SK-N-SH (cell line): ENCODE data around the gene FAIM2. TPM values are rescaled to one million over a fixed set of nuclear protein-coding genes. Genes with fewer than 3 reads are reported as not detected.

Experiments
- CTCF ChIA-PET: fragments of 300-600, 350-600 bp; formaldehyde crosslinking; extraction: SDS; loops from one replicate; lab custom pipeline; 2021; lab: Yijun Ruan, JAX
- POLR2A ChIA-PET: fragments of 350-600 bp; sonication (Branson Sonifier 250); formaldehyde crosslinking; extraction: SDS; loops from one replicate; lab custom pipeline; 2020; ENCODE audit warnings: antibody characterized with exemption, inconsistent platforms; lab: Yijun Ruan, JAX
- DNase-seq: peaks from one replicate; pipeline ENCODE4 v3.0.0; 2012
- H2AFZ ChIP-seq: fragments of 200-600 bp; sonication (generic); 2 replicates; pipeline ENCODE4 v1.8.1; 2016; ENCODE audit warnings: antibody characterized with exemption, mild to moderate bottlenecking, low read depth
- H3F3A ChIP-seq: fragments of 200-600 bp; sonication (generic); replicated peaks from 2 replicates; pipeline ENCODE3; 2016; ENCODE audit warnings: antibody characterized with exemption, mild to moderate bottlenecking; ENCODE audit not compliant: insufficient read depth
- H3K27ac ChIP-seq, 2 experiments: fragments of 200-500 bp in 1 of 2; fragments of 200-600 bp in 1 of 2; sonication (Bioruptor generic) in 1 of 2; sonication (generic), shearing (Covaris generic) in 1 of 2; 2 replicates each; pipeline versions ENCODE4 v1.5.1 to v1.6.1; 2014 to 2016; ENCODE audit warnings: low read depth in 2 of 2, inconsistent platforms in 1 of 2, low read length in 1 of 2, mild to moderate bottlenecking in 1 of 2, mixed read lengths in 1 of 2
- H3K27me3 ChIP-seq: fragments of 200-600 bp; sonication (generic), shearing (Covaris generic); 2 replicates; pipeline ENCODE4 v1.6.1; 2016; ENCODE audit warnings: mixed run types; ENCODE audit not compliant: insufficient read depth
- H3K36me3 ChIP-seq, 2 experiments: fragments of 200-500 bp in 1 of 2; fragments of 200-600 bp in 1 of 2; sonication (Bioruptor generic) in 1 of 2; sonication (generic) in 1 of 2; replicated peaks in 1 of 2; 2 replicates each; pipeline versions ENCODE3 to v1.5.1; 2014 to 2016; ENCODE audit warnings: low read length in 1 of 2, mild to moderate bottlenecking in 1 of 2; ENCODE audit not compliant: insufficient read depth in 2 of 2, control insufficient read depth in 1 of 2
- H3K4me1 ChIP-seq, 2 experiments: fragments of 200-500 bp in 1 of 2; fragments of 200-600 bp in 1 of 2; sonication (Bioruptor generic) in 1 of 2; sonication (generic), shearing (Covaris generic) in 1 of 2; 2 replicates each; pipeline versions ENCODE4 v1.5.1 to v1.6.1; 2014 to 2016; ENCODE audit warnings: low read depth in 1 of 2, low read length in 1 of 2, mixed run types in 1 of 2; ENCODE audit not compliant: insufficient read depth in 2 of 2, control insufficient read depth in 1 of 2
- H3K4me2 ChIP-seq: fragments of 200-600 bp; sonication (generic), shearing (Covaris generic); 2 replicates; pipeline ENCODE4 v1.6.1; 2017; ENCODE audit warnings: mixed run types
- H3K4me3 ChIP-seq, 2 experiments: fragments of 200-500 bp in 1 of 2; fragments of 200-600 bp in 1 of 2; sonication (Bioruptor generic) in 1 of 2; sonication (generic), shearing (Covaris generic) in 1 of 2; 2 replicates each; pipeline versions ENCODE4 v1.5.1 to v1.8.1; 2014 to 2016; ENCODE audit warnings: low read depth in 2 of 2, inconsistent platforms in 1 of 2, low read length in 1 of 2, mild to moderate bottlenecking in 1 of 2, mixed read lengths in 1 of 2, moderate library complexity in 1 of 2
- H3K79me2 ChIP-seq: fragments of 200-600 bp; sonication (generic); 2 replicates; pipeline ENCODE4 v1.8.1; 2017; ENCODE audit warnings: mild to moderate bottlenecking; ENCODE audit not compliant: insufficient read depth
- H3K9ac ChIP-seq: fragments of 200-600 bp; sonication (generic); 2 replicates; pipeline ENCODE4 v1.6.1; 2017; ENCODE audit warnings: mixed run types
- H3K9me2 ChIP-seq: fragments of 200-600 bp; sonication (generic); 2 replicates; pipeline ENCODE4 v1.6.1; 2017; ENCODE audit warnings: mixed run types
- H3K9me3 ChIP-seq: fragments of 200-600 bp; sonication (generic); 2 replicates; pipeline ENCODE4 v1.6.1; 2017; ENCODE audit warnings: mixed run types, mild to moderate bottlenecking, moderate library complexity
- H4K20me1 ChIP-seq: fragments of 200-600 bp; sonication (generic); 2 replicates; pipeline ENCODE4 v1.6.1; 2017; ENCODE audit warnings: mild to moderate bottlenecking, mixed run types; ENCODE audit not compliant: insufficient read depth
- EP300 ChIP-seq, 2 experiments: IDR thresholded peaks; 2 replicates each; pipeline versions ENCODE4 v1.4.0 to v1.6.1; 2012; ENCODE audit warnings: borderline replicate concordance in 1 of 2, low read depth in 1 of 2, low read length in 1 of 2
- EZH2phosphoT487 ChIP-seq: fragments of 200-600 bp; sonication (generic); IDR thresholded peaks from 2 replicates; pipeline ENCODE4 v1.6.1; 2017; ENCODE audit warnings: low read depth, mixed run types, mild to moderate bottlenecking, antibody characterized with exemption, moderate library complexity, borderline replicate concordance
- FOXJ3 ChIP-seq: sonication (generic); formaldehyde crosslinking; IDR thresholded peaks from 2 replicates; pipeline ENCODE4 v1.5.1; 2020; ENCODE audit warnings: mild to moderate bottlenecking, missing genetic modification reagents
- FOXM1 ChIP-seq: IDR thresholded peaks from 2 replicates; pipeline ENCODE4 v1.4.0; 2012; ENCODE audit warnings: low read depth, mild to moderate bottlenecking
- GABPA ChIP-seq: IDR thresholded peaks from 2 replicates; pipeline ENCODE4 v1.4.0; 2012; ENCODE audit warnings: low read depth, mild to moderate bottlenecking
- GATA2 ChIP-seq: sonication (generic); formaldehyde crosslinking; IDR thresholded peaks from 2 replicates; pipeline ENCODE4 v1.5.0; 2020; ENCODE audit warnings: mild to moderate bottlenecking, missing genetic modification reagents
- JUND ChIP-seq: IDR thresholded peaks from 2 replicates; pipeline ENCODE4 v1.4.0; 2012
- NFIC ChIP-seq: IDR thresholded peaks from 2 replicates; pipeline ENCODE4 v1.4.0; 2012; ENCODE audit warnings: borderline replicate concordance
- POLR2AphosphoS5 ChIP-seq: IDR thresholded peaks from 2 replicates; pipeline ENCODE4 v1.6.1; 2012; ENCODE audit warnings: low read depth, low read length
- RAD21 ChIP-seq: IDR thresholded peaks from 2 replicates; pipeline ENCODE4 v1.6.1; 2012; ENCODE audit warnings: mild to moderate bottlenecking, low read length
- RCOR1 ChIP-seq: fragments of 150-350 bp; IDR thresholded peaks from 2 replicates; pipeline ENCODE4 v1.6.1; 2017; ENCODE audit warnings: antibody characterized with exemption, low read length
- RFX5 ChIP-seq: IDR thresholded peaks from 2 replicates; pipeline ENCODE4 v1.6.1; 2012; ENCODE audit warnings: mild to moderate bottlenecking, improper control_type of control experiment, low read length
- RXRA ChIP-seq: IDR thresholded peaks from 2 replicates; pipeline ENCODE4 v1.4.0; 2012; ENCODE audit warnings: low read depth, mild to moderate bottlenecking, borderline replicate concordance
- SIN3A ChIP-seq: IDR thresholded peaks from 2 replicates; pipeline ENCODE4 v1.6.1; 2012; ENCODE audit warnings: low read depth, mild to moderate bottlenecking, low read length, moderate library complexity, borderline replicate concordance
- SMC3 ChIP-seq: IDR thresholded peaks from 2 replicates; pipeline ENCODE4 v1.6.1; 2012; ENCODE audit warnings: low read depth, low read length, improper control_type of control experiment
- TAF1 ChIP-seq: IDR thresholded peaks from 2 replicates; pipeline ENCODE4 v1.6.1; 2012; ENCODE audit warnings: low read depth, mild to moderate bottlenecking, low read length, moderate library complexity, borderline replicate concordance
- WGBS: methylation state at CpG from one replicate; pipeline ENCODE4 v1.1.6; 2017; ENCODE audit warnings: low lambda C conversion rate; 5-methylcytosine and 5-hydroxymethylcytosine counted together
- polyA plus RNA-seq, 3 experiments: library from polyadenylated mRNA; depleted of rRNA; stranded (reverse); fragments of >200 nt; gene quantifications; 2 replicates each; pipeline ENCODE4 v1.2.3, GENCODE V29; 2012
- TF ChIP-seq, protein P1 (sequence below): fragments of 200-600 bp; sonication (generic); IDR thresholded peaks from 2 replicates; pipeline ENCODE4 v1.6.1; 2017; ENCODE audit warnings: antibody characterized with exemption, mild to moderate bottlenecking, moderate library complexity
- TF ChIP-seq, protein P2 (sequence below): IDR thresholded peaks from 2 replicates; pipeline ENCODE4; 2012
- TF ChIP-seq, protein P3 (sequence below): IDR thresholded peaks from 2 replicates; pipeline ENCODE4 v1.4.0; 2012; ENCODE audit warnings: low read depth, borderline replicate concordance

Gene FAIM2
- polyA plus RNA-seq, 1 of the 3 experiments (the other 2 are of a cell fraction): 11.3 TPM

DNA sequence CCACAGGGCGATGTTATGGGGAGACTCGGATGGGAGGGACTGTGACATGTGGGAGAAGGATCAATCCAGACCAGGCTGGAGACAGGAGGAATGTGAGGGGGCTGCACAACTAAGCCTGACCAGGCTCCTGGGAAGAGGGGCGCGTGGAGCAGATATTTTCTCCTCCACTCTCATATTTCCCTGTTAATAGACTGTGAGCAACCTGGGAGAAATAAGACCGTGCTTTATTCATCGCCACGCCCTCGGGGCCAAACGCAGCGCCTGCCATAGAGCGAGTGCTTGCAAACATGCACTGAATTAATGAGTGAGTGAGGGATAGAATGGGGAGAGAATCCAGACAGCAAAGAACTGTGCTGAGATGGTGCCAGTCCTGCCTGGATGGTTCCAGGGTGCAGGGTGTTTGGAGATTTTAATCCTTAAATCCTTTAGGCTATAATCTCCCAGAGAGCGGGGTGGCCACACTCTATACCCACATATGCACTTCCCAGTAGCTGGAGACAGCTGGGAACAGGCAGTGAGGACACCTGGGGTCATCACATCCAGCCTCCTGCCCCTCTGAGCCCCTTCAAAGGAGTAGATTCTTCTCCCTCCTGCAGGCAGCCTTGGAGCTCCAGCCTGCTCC, 13.6 kb upstream of the FAIM2 start (continued):
- TF ChIP-seq RXRA (no peak), RCOR1 (no peak), RFX5 (no peak), POLR2AphosphoS5 (no peak)
- TF ChIP-seq, protein P1, sequence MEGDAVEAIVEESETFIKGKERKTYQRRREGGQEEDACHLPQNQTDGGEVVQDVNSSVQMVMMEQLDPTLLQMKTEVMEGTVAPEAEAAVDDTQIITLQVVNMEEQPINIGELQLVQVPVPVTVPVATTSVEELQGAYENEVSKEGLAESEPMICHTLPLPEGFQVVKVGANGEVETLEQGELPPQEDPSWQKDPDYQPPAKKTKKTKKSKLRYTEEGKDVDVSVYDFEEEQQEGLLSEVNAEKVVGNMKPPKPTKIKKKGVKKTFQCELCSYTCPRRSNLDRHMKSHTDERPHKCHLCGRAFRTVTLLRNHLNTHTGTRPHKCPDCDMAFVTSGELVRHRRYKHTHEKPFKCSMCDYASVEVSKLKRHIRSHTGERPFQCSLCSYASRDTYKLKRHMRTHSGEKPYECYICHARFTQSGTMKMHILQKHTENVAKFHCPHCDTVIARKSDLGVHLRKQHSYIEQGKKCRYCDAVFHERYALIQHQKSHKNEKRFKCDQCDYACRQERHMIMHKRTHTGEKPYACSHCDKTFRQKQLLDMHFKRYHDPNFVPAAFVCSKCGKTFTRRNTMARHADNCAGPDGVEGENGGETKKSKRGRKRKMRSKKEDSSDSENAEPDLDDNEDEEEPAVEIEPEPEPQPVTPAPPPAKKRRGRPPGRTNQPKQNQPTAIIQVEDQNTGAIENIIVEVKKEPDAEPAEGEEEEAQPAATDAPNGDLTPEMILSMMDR: no peak

DNA sequence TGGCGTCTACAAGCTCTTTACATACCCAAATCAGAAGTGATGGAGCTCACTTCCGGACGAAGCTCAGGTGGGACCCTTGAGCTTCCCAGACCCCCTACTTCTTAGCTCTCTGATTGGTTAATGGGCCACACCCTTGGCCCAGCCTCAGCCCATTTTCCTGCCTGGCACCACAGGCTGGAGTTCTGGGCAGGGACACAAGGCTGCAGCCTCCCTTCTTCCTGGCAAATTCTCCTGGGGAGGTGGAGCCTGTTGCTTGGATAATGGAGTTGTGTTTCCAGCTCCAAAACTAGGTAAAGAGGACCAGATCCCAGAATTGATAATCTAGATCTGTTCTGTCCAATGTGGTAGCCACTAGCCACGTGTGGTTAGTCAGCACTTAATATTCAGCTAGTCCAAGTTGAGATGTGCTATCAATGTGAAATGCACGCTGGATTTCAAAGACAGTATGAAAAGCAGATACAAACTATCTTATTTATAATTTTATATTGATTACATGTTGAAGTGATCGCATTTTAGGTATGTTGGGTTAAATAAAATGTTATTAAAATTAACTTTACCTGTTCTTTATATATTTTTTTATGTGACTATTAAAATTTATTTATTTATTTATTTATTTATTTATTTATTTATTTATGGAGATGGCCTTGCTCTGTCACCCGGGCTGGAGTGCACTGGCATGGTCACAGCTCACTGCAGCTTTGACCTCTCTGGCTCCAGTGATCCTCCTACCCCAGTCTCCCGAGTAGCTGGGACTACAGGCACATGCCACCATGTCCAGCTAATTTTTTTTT, 12.6 kb upstream of the FAIM2 start:
- Histone ChIP-seq H3K4me3 (no peak overlapping the region), H3K27ac (no peak overlapping the region), H3K9ac (no peak overlapping the region), H2AFZ (no peak overlapping the region), H3K9me3 (no peaks in the 10 kb centered on the region), H3K4me1 (peaks cover 4 to 7% of the 10 kb centered on the region in 2 experiments; a peak in 1 of 4 replicates), H3F3A (no peaks in the 10 kb centered on the region), H3K4me2 (no peak overlapping the region), H3K79me2 (no peaks in the 10 kb centered on the region), H3K27me3 (no peaks in the 10 kb centered on the region), H4K20me1 (no peaks in the 10 kb centered on the region), H3K36me3 (no peaks in the 10 kb centered on the region), H3K9me2 (no peaks in the 10 kb centered on the region)
- WGBS: 80% methylated on average over 8 of the region's 8 CpGs
- DNase-seq: no peak
- TF ChIP-seq, protein P1: no peak
- TF ChIP-seq SMC3 (no peak), GABPA (no peak), RAD21 (no peak), POLR2AphosphoS5 (no peak), FOXM1 (no peak), TAF1 (no peak), JUND (no peak), FOXJ3 (CRISPR knock-in tag) (no peak), EZH2phosphoT487 (no peak), RXRA (no peak), EP300 (IDR thresholded peaks at IDR 0.05; ENCODE audit: borderline replicate concordance in 1 of 2, low read depth in 1 of 2, low read length in 1 of 2) (no peak), RFX5 (no peak), NFIC (no peak), GATA2 (no peak), SIN3A (no peak)
- TF ChIP-seq, protein P2, sequence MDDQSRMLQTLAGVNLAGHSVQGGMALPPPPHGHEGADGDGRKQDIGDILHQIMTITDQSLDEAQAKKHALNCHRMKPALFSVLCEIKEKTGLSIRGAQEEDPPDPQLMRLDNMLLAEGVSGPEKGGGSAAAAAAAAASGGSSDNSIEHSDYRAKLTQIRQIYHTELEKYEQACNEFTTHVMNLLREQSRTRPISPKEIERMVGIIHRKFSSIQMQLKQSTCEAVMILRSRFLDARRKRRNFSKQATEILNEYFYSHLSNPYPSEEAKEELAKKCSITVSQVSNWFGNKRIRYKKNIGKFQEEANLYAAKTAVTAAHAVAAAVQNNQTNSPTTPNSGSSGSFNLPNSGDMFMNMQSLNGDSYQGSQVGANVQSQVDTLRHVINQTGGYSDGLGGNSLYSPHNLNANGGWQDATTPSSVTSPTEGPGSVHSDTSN: no peak
- TF ChIP-seq, protein P3, sequence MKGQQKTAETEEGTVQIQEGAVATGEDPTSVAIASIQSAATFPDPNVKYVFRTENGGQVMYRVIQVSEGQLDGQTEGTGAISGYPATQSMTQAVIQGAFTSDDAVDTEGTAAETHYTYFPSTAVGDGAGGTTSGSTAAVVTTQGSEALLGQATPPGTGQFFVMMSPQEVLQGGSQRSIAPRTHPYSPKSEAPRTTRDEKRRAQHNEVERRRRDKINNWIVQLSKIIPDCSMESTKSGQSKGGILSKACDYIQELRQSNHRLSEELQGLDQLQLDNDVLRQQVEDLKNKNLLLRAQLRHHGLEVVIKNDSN: no peak
- ChIA-PET POLR2A (no interaction called here), CTCF (interaction anchor here (0.6 to 1.7 kb wide), 7 partner anchors 10 to 417 kb away, joined by 3 to 6 read pairs (median 5); no protein-coding TSS in a partner anchor)
